Neural progenitor cell (in vitro differentiated cells): ENCODE results near the gene SCLY. TPM values are rescaled to one million over a fixed set of nuclear protein-coding genes. Genes with fewer than 3 reads are reported as not detected.
A peak's percentile ranks its signal among the peaks of the same experiment; 100 is the strongest.

Source experiments
- DNase-seq: peaks from one replicate; pipeline ENCODE4 v3.0.0-alpha.2; 2016; ENCODE audit warnings: low spot score
- H2AFZ ChIP-seq: fragments of 200-600 bp; sonication (generic); replicated peaks from 2 replicates; pipeline ENCODE4 v1.6.1; 2016; ENCODE audit warnings: antibody characterized with exemption
- H3F3A ChIP-seq: fragments of 200-600 bp; sonication (generic); 2 replicates; pipeline ENCODE4 v1.6.1; 2016; ENCODE audit warnings: antibody characterized with exemption, low read depth
- H3K27ac ChIP-seq: fragments of 200-600 bp; sonication (generic); 2 replicates; pipeline ENCODE4 v1.5.1; 2016; ENCODE audit warnings: mild to moderate bottlenecking
- H3K27me3 ChIP-seq: fragments of 200-600 bp; sonication (generic); 2 replicates; pipeline ENCODE4 v1.6.1; 2016; ENCODE audit warnings: mild to moderate bottlenecking, moderate library complexity
- H3K36me3 ChIP-seq: fragments of 200-600 bp; sonication (generic); 2 replicates; pipeline ENCODE4 v1.5.1; 2016
- H3K4me1 ChIP-seq: fragments of 200-600 bp; sonication (generic); 2 replicates; pipeline ENCODE4 v1.6.1; 2016; ENCODE audit warnings: mixed run types
- H3K4me2 ChIP-seq: fragments of 200-600 bp; sonication (generic); 2 replicates; pipeline ENCODE4 v1.6.1; 2016
- H3K4me3 ChIP-seq: fragments of 200-600 bp; sonication (generic); 2 replicates; pipeline ENCODE4 v1.5.1; 2016
- H3K79me2 ChIP-seq: fragments of 200-600 bp; sonication (generic); 2 replicates; pipeline ENCODE4 v1.6.1; 2016; ENCODE audit warnings: low read depth
- H3K9ac ChIP-seq: fragments of 200-600 bp; sonication (generic); 2 replicates; pipeline ENCODE4 v1.6.1; 2016
- H3K9me3 ChIP-seq: fragments of 200-600 bp; sonication (generic); 2 replicates; pipeline ENCODE4 v1.5.1; 2016; ENCODE audit warnings: low read depth
- H4K20me1 ChIP-seq: fragments of 200-600 bp; sonication (generic); 2 replicates; pipeline ENCODE4 v1.6.1; 2016; ENCODE audit warnings: low read depth
- H3K27ac Mint-ChIP-seq: 3 replicates; pipeline ENCODE4 v1.8.0; 2021; ENCODE audit warnings: mixed read lengths
- H3K27me3 Mint-ChIP-seq: 2 replicates; pipeline ENCODE4 v1.8.0; 2022; ENCODE audit warnings: low read depth, mild to moderate bottlenecking, inconsistent platforms, moderate library complexity, mixed read lengths; ENCODE audit not compliant: insufficient read depth
- H3K36me3 Mint-ChIP-seq: 3 replicates; pipeline ENCODE4 v1.8.0; 2021; ENCODE audit warnings: mixed read lengths
- H3K4me1 Mint-ChIP-seq: 3 replicates; pipeline ENCODE4 v1.8.0; 2021; ENCODE audit warnings: mixed read lengths
- H3K4me3 Mint-ChIP-seq: 3 replicates; pipeline ENCODE4 v1.8.0; 2021; ENCODE audit warnings: mild to moderate bottlenecking, moderate library complexity, mixed read lengths
- H3K9me3 Mint-ChIP-seq: 3 replicates; pipeline ENCODE4 v1.8.0; 2020; ENCODE audit warnings: mixed read lengths
- CTCF ChIP-seq: fragments of 200-600 bp; sonication (generic); IDR thresholded peaks from 2 replicates; pipeline ENCODE4 v1.5.1; 2017; ENCODE audit warnings: antibody characterized with exemption, mild to moderate bottlenecking
- EZH2 ChIP-seq: fragments of 200-600 bp; sonication (generic); IDR thresholded peaks from 2 replicates; pipeline ENCODE4 v1.6.1; 2017; ENCODE audit warnings: antibody characterized with exemption, mild to moderate bottlenecking, moderate library complexity
- EZH2phosphoT487 ChIP-seq: fragments of 200-600 bp; sonication (generic); IDR thresholded peaks from 2 replicates; pipeline ENCODE4 v1.6.1; 2017; ENCODE audit warnings: antibody characterized with exemption
- total RNA-seq: library from RNA; depleted of rRNA; stranded (reverse); fragments of >200 nt; gene quantifications from 2 replicates; pipeline ENCODE4 v1.2.3, GENCODE V29; 2015; ENCODE audit warnings: low replicate concordance

SCLY gene
- total RNA-seq, 1 donor from 2014 or later = 44.1 TPM

GRCh38 chr2:238128534-238129001, 67.8 kb downstream of the SCLY start:
- H3K4me1 ChIP-seq = no peaks in the 10 kb centered on the region
- DNase-seq = no peak
- Mint-ChIP-seq H3K4me3 (no peak overlapping the region), H3K4me1 (no peaks in the 10 kb centered on the region), H3K9me3 (no peaks in the 10 kb centered on the region), H3K27me3 (no peaks in the 10 kb centered on the region), H3K36me3 (no peaks in the 10 kb centered on the region), H3K27ac (no peak overlapping the region)
- no peaks in the 10 kb centered on the region for H3K9me3 ChIP-seq
- H3K4me3 ChIP-seq = no peak overlapping the region
- no peak overlapping the region for H3K4me2 ChIP-seq
- H3K9ac ChIP-seq = no peak overlapping the region
- peaks cover 9% of the 10 kb centered on the region for H3F3A ChIP-seq
- no peaks in the 10 kb centered on the region for H3K27me3 ChIP-seq
- H3K79me2 ChIP-seq = no peaks in the 10 kb centered on the region
- H3K27ac ChIP-seq = no peak overlapping the region
- H4K20me1 ChIP-seq = no peaks in the 10 kb centered on the region
- TF ChIP-seq CTCF (no peak), EZH2 (no peak), EZH2phosphoT487 (no peak)
- no peak overlapping the region for H2AFZ ChIP-seq
- no peaks in the 10 kb centered on the region for H3K36me3 ChIP-seq

- Histone ChIP-seq H4K20me1 (no peaks in the 10 kb centered on the region), H3K9me3 (no peaks in the 10 kb centered on the region)
- no peaks in the 10 kb centered on the region for H3K27me3 Mint-ChIP-seq
Observed at GRCh38 chr2:238129166-238130010, 68.6 kb downstream of the SCLY start.

GRCh38 chr2:238130111-238130695, 69.4 kb downstream of the SCLY start:
- Histone ChIP-seq H3K9ac (no peak overlapping the region), H3K4me2 (no peak overlapping the region), H3K36me3 (no peaks in the 10 kb centered on the region), H2AFZ (no peak overlapping the region), H3K27ac (no peak overlapping the region), H3K27me3 (no peaks in the 10 kb centered on the region), H3F3A (peaks cover 9% of the 10 kb centered on the region), H3K9me3 (no peaks in the 10 kb centered on the region), H4K20me1 (no peaks in the 10 kb centered on the region), H3K4me3 (no peak overlapping the region), H3K4me1 (no peaks in the 10 kb centered on the region), H3K79me2 (no peaks in the 10 kb centered on the region)
- no peaks in the 10 kb centered on the region for H3K9me3 Mint-ChIP-seq
- no peak overlapping the region for H3K4me3 Mint-ChIP-seq
- TF ChIP-seq EZH2 = no peak
- TF ChIP-seq CTCF = no peak
- TF ChIP-seq EZH2phosphoT487 = no peak
- H3K27ac Mint-ChIP-seq = peak overlapping the region; percentile 19
- no peaks in the 10 kb centered on the region for H3K4me1 Mint-ChIP-seq
- H3K27me3 Mint-ChIP-seq = no peaks in the 10 kb centered on the region
- DNase-seq = no peak
- H3K36me3 Mint-ChIP-seq = no peaks in the 10 kb centered on the region

More at GRCh38 chr2:238129166-238130010, 68.6 kb downstream of the SCLY start:
- no peak overlapping the region for H3K9ac ChIP-seq
- H3K27me3 ChIP-seq = no peaks in the 10 kb centered on the region
- no peaks in the 10 kb centered on the region for H3K36me3 Mint-ChIP-seq
- H3K4me1 Mint-ChIP-seq = no peaks in the 10 kb centered on the region
- no peak for DNase-seq
- no peak overlapping the region for H3K27ac ChIP-seq
- H3K36me3 ChIP-seq = no peaks in the 10 kb centered on the region
- no peak overlapping the region for H3K4me2 ChIP-seq
- H3K79me2 ChIP-seq = no peaks in the 10 kb centered on the region
- H3K4me3 ChIP-seq = no peak overlapping the region
- no peak overlapping the region for H2AFZ ChIP-seq
- peak overlapping the region; percentile 36 for H3K27ac Mint-ChIP-seq
- peaks cover 9% of the 10 kb centered on the region for H3F3A ChIP-seq
- no peaks in the 10 kb centered on the region for H3K4me1 ChIP-seq
- no peak overlapping the region for H3K4me3 Mint-ChIP-seq
- no peaks in the 10 kb centered on the region for H3K9me3 Mint-ChIP-seq
- TF ChIP-seq EZH2 (no peak), EZH2phosphoT487 (no peak), CTCF (no peak)
